HL-60 (cell line): ENCODE results near the gene TSHZ1.

Experiments
- DNase-seq, 2 experiments: peaks; one replicate each; pipeline ENCODE4 v3.0.0-alpha.2; 2010 to 2020; ENCODE audit warnings: low read depth in 1 of 2, low spot score in 1 of 2
- H3K27ac ChIP-seq: fragments of 250-450 bp; sonication (Bioruptor Pico); replicated peaks from 2 replicates; pipeline ENCODE4 v1.5.1; 2020; ENCODE audit warnings: mild to moderate bottlenecking, moderate library complexity
- H3K27me3 ChIP-seq: fragments of 250-450 bp; sonication (Bioruptor Pico); 2 replicates; pipeline ENCODE4 v1.5.1; 2021; ENCODE audit warnings: mild to moderate bottlenecking, moderate library complexity; ENCODE audit not compliant: insufficient read depth, poor library complexity, severe bottlenecking
- H3K4me3 ChIP-seq: replicated peaks from 2 replicates; pipeline ENCODE4 v1.5.1; 2011; ENCODE audit warnings: mild to moderate bottlenecking, control low read depth, low read length; ENCODE audit not compliant: insufficient read depth
- CTCF ChIP-seq: IDR thresholded peaks from one replicate; pipeline ENCODE4 v1.5.1; 2011; ENCODE audit warnings: low read length, control low read depth, inconsistent platforms; ENCODE audit not compliant: insufficient read depth
- GABPA ChIP-seq: IDR thresholded peaks from 2 replicates; pipeline ENCODE4 v1.6.1; 2012; ENCODE audit warnings: low read depth
- POLR2AphosphoS5 ChIP-seq: IDR thresholded peaks from 2 replicates; pipeline ENCODE4 v1.6.1; 2012; ENCODE audit warnings: low read depth
- REST ChIP-seq: IDR thresholded peaks from 2 replicates; pipeline ENCODE4 v1.6.1; 2012; ENCODE audit warnings: low read depth; ENCODE audit not compliant: insufficient replicate concordance
- SPI1 ChIP-seq: IDR thresholded peaks from 2 replicates; pipeline ENCODE4 v1.6.1; 2012; ENCODE audit warnings: low read depth, mild to moderate bottlenecking, borderline replicate concordance

Gene TSHZ1

GRCh38 chr18:75334869-75335268 is 124.3 kb downstream of the TSHZ1 start:
- no peak for TF ChIP-seq REST
- no peak for TF ChIP-seq GABPA
- TF ChIP-seq POLR2AphosphoS5 = no peak
- TF ChIP-seq SPI1 = no peak
- TF ChIP-seq CTCF = no peak
- no peak for DNase-seq
- H3K27ac ChIP-seq = no peak overlapping the region
- no peak overlapping the region for H3K4me3 ChIP-seq
- H3K27me3 ChIP-seq = no peaks in the 10 kb centered on the region

- H3K27me3 ChIP-seq = no peaks in the 10 kb centered on the region
- DNase-seq = no peak
- no peak overlapping the region for H3K27ac ChIP-seq
- no peak overlapping the region for H3K4me3 ChIP-seq
- no peak for TF ChIP-seq SPI1
- no peak for TF ChIP-seq POLR2AphosphoS5
- TF ChIP-seq GABPA = no peak
- TF ChIP-seq CTCF = no peak
- no peak for TF ChIP-seq REST
Measured at GRCh38 chr18:75335511-75335910, 124.9 kb downstream of the TSHZ1 start.

GRCh38 chr18:75336767-75337166 is 126.2 kb downstream of the TSHZ1 start:
- no peak overlapping the region for H3K4me3 ChIP-seq
- peaks cover 2% of the 10 kb centered on the region for H3K27me3 ChIP-seq
- H3K27ac ChIP-seq = no peak overlapping the region
- DNase-seq = no peak
- TF ChIP-seq GABPA (no peak), POLR2AphosphoS5 (no peak), REST (no peak), CTCF (no peak), SPI1 (no peak)
